HG03342 (cell line): ENCODE measurements around the gene CYTL1.
A peak's percentile ranks its signal among the peaks of the same experiment; 100 is the strongest.
"Not testable (repeated sequence)": the region's sequence is repeated elsewhere in the genome, so short reads cannot be mapped to it uniquely, and the experiment has no call there.

Source experiments
- ATAC-seq: cut with Tn5 transposase; IDR thresholded peaks from one replicate; pipeline ENCODE4 v1.9.1; 2021; ENCODE audit warnings: mild to moderate bottlenecking, moderate library complexity; ENCODE audit not compliant: unreplicated experiment

Gene CYTL1

GRCh38 chr4:5003372-5003857, 15.8 kb downstream of the CYTL1 start:
- ATAC-seq = no peak

GRCh38 chr4:5001641-5002040, 17.6 kb downstream of the CYTL1 start:
- ATAC-seq = not testable (repeated sequence)

GRCh38 chr4:4996935-4997334, 22.3 kb downstream of the CYTL1 start:
- ATAC-seq = not testable (repeated sequence)

- ATAC-seq = no peak
Measured at GRCh38 chr4:4995908-4996265, 23.4 kb downstream of the CYTL1 start.

- peak; percentile 68 for ATAC-seq
Measured at GRCh38 chr4:4995103-4995907, 24.0 kb downstream of the CYTL1 start.

- ATAC-seq = no peak
Measured at GRCh38 chr4:4994312-4995097, 24.8 kb downstream of the CYTL1 start.

- ATAC-seq = no peak
Measured at GRCh38 chr4:4992833-4993232, 26.4 kb downstream of the CYTL1 start.

GRCh38 chr4:4991541-4992099, 27.6 kb downstream of the CYTL1 start:
- no peak for ATAC-seq

- no peak for ATAC-seq
Measured at GRCh38 chr4:4990857-4991540, 28.3 kb downstream of the CYTL1 start.

GRCh38 chr4:4990329-4990728, 28.9 kb downstream of the CYTL1 start:
- no peak for ATAC-seq

GRCh38 chr4:4989083-4989622, 30.1 kb downstream of the CYTL1 start:
- no peak for ATAC-seq

- no peak for ATAC-seq
Measured at GRCh38 chr4:4987656-4988055, 31.6 kb downstream of the CYTL1 start.

- no peak for ATAC-seq
Measured at GRCh38 chr4:4986841-4987240, 32.4 kb downstream of the CYTL1 start.

GRCh38 chr4:4985844-4986243, 33.4 kb downstream of the CYTL1 start:
- ATAC-seq = no peak

- no peak for ATAC-seq
Measured at GRCh38 chr4:4985036-4985435, 34.2 kb downstream of the CYTL1 start.

GRCh38 chr4:4984186-4984585, 35.1 kb downstream of the CYTL1 start:
- no peak for ATAC-seq

- ATAC-seq = no peak
Measured at GRCh38 chr4:4981827-4982226, 37.4 kb downstream of the CYTL1 start.

- ATAC-seq = no peak
Measured at GRCh38 chr4:4981427-4981826, 37.8 kb downstream of the CYTL1 start.

GRCh38 chr4:4980621-4981230, 38.5 kb downstream of the CYTL1 start:
- no peak for ATAC-seq

- no peak for ATAC-seq
Measured at GRCh38 chr4:4979971-4980370, 39.3 kb downstream of the CYTL1 start.
